Activated naive CD4-positive, alpha-beta T cell treated with Interleukin-2 at 50 U/mL for 16 hours (primary cell): ENCODE measurements around the gene MAP3K14.
A peak's percentile ranks its signal among the peaks of the same experiment; 100 is the strongest.

Experiments
- DNase-seq: peaks from one replicate; pipeline ENCODE4 v3.0.0-alpha.2; 2020

MAP3K14 gene

GRCh38 chr17:45218895-45219661, 97.7 kb downstream of the MAP3K14 start:
- DNase-seq: peak; percentile 88
